GM12878 (cell line): ENCODE measurements around the gene SMAGP. TPM values are rescaled to one million over a fixed set of nuclear protein-coding genes. Genes with fewer than 3 reads are reported as not detected.

Experiments used
- ATAC-seq: fragments of 200-7000 bp; cut with Tn5 transposase; 3 replicates; pipeline ENCODE4 v1.9.1; 2020; ENCODE audit warnings: mild to moderate bottlenecking, moderate library complexity
- BruUV-seq: library from RNA; stranded (reverse); fragments of 400-500 nt; replicated peaks from 2 replicates; lab custom pipeline; 2021; lab: Mats Ljungman, UMichigan
- CTCF ChIA-PET: fragments of 300-600 bp; sonication (Branson Sonifier 250); formaldehyde crosslinking; extraction: SDS; loops from one replicate; lab custom pipeline; 2021; ENCODE audit warnings: inconsistent platforms; lab: Yijun Ruan, JAX
- POLR2A ChIA-PET: fragments of 350-600 bp; formaldehyde crosslinking; extraction: SDS; loops from one replicate; lab custom pipeline; 2021; ENCODE audit warnings: inconsistent platforms; lab: Charles Lee
- RAD21 ChIA-PET: fragments of 300-600 bp; sonication (Branson Sonifier 250); formaldehyde crosslinking; loops from one replicate; lab custom pipeline; 2023; ENCODE audit warnings: antibody characterized with exemption; ENCODE audit not compliant: unreplicated experiment; lab: Charles Lee
- SMC1A ChIA-PET: fragments of 300-600 bp; sonication (Branson Sonifier 250); formaldehyde crosslinking; loops from one replicate; lab custom pipeline; 2023; ENCODE audit not compliant: unreplicated experiment, uncharacterized antibody; lab: Charles Lee
- DNase-seq: peaks from one replicate; pipeline ENCODE4 v3.0.0-alpha.2; 2011; ENCODE audit warnings: low read depth, low spot score
- FAIRE-seq: peaks from 3 replicates; lab custom pipeline; 2011; peaks lifted over from hg19 to GRCh38; lab: Jason Lieb, UNC
- H2AFZ ChIP-seq: 2 replicates; pipeline ENCODE4 v1.6.0; 2011; ENCODE audit warnings: low read depth, low read length, control low read depth; ENCODE audit not compliant: control insufficient read depth
- H3K27ac ChIP-seq: 2 replicates; pipeline ENCODE4 v1.5.1; 2011; ENCODE audit warnings: control low read depth; ENCODE audit not compliant: control insufficient read depth, insufficient read depth
- H3K27me3 ChIP-seq, 2 experiments: replicated peaks in 1 of 2; 2 replicates each; pipeline versions ENCODE4 v1.6.0 to v1.6.1; 2011; ENCODE audit warnings: low read length in 1 of 2; ENCODE audit not compliant: control insufficient read depth in 2 of 2, insufficient read depth in 2 of 2
- H3K36me3 ChIP-seq, 2 experiments: 2 replicates each; pipeline ENCODE4 v1.5.1; 2011; ENCODE audit warnings: low read length in 1 of 2; ENCODE audit not compliant: control insufficient read depth in 2 of 2, insufficient read depth in 2 of 2
- H3K4me1 ChIP-seq: 2 replicates; pipeline ENCODE4 v1.6.1; 2011; ENCODE audit warnings: mild to moderate bottlenecking, low read length, moderate library complexity, mixed read lengths; ENCODE audit not compliant: control insufficient read depth, insufficient read depth
- H3K4me2 ChIP-seq: 2 replicates; pipeline ENCODE4 v1.6.0; 2011; ENCODE audit warnings: control low read depth; ENCODE audit not compliant: control insufficient read depth, insufficient read depth
- H3K4me3 ChIP-seq: fragments of 200-600 bp; sonication (generic); 2 replicates; pipeline ENCODE4 v1.5.1; 2016
- H3K79me2 ChIP-seq: 2 replicates; pipeline ENCODE4 v1.6.0; 2011; ENCODE audit warnings: low read length; ENCODE audit not compliant: control insufficient read depth, insufficient read depth
- H3K9ac ChIP-seq: 2 replicates; pipeline ENCODE4 v1.8.0; 2011; ENCODE audit warnings: low read length, control low read depth, mixed read lengths; ENCODE audit not compliant: control insufficient read depth, insufficient read depth
- H3K9me3 ChIP-seq: replicated peaks from 3 replicates; pipeline ENCODE4 v1.5.1; 2011; ENCODE audit warnings: mild to moderate bottlenecking, low read length; ENCODE audit not compliant: control insufficient read depth, insufficient read depth
- H4K20me1 ChIP-seq: 2 replicates; pipeline ENCODE4 v1.6.0; 2011; ENCODE audit not compliant: control insufficient read depth, insufficient read depth
- BCL3 ChIP-seq: IDR thresholded peaks from 2 replicates; pipeline ENCODE4 v1.6.1; 2011; ENCODE audit warnings: borderline replicate concordance, low read depth, mild to moderate bottlenecking, moderate library complexity, low read length; ENCODE audit not compliant: insufficient read depth, poor library complexity, severe bottlenecking
- CHD2 ChIP-seq: IDR thresholded peaks from 2 replicates; pipeline ENCODE4 v1.6.1; 2011; ENCODE audit warnings: low read depth, low read length, improper control_type of control experiment, borderline replicate concordance
- EP300 ChIP-seq, 2 experiments: fragments of 150-350 bp in 1 of 2; IDR thresholded peaks; 2 replicates each; pipeline ENCODE4 v1.6.1; 2011 to 2012; ENCODE audit warnings: low read depth in 2 of 2, low read length in 2 of 2, borderline replicate concordance in 1 of 2, improper control_type of control experiment in 1 of 2, inconsistent platforms in 1 of 2; ENCODE audit not compliant: control insufficient read depth in 1 of 2
- MAX ChIP-seq: IDR thresholded peaks from 2 replicates; pipeline ENCODE4 v1.6.1; 2012; ENCODE audit warnings: low read depth, low read length, improper control_type of control experiment
- NR2F1 ChIP-seq: fragments of 450-650 bp; conservative IDR thresholded peaks from 2 replicates; pipeline ENCODE4 v1.6.1; 2017; ENCODE audit warnings: mild to moderate bottlenecking
- RAD21 ChIP-seq: IDR thresholded peaks from 2 replicates; pipeline ENCODE4 v1.6.1; 2011; ENCODE audit warnings: mild to moderate bottlenecking, low read depth, low read length, moderate library complexity; ENCODE audit not compliant: insufficient read depth
- SREBF2 ChIP-seq: IDR thresholded peaks from 2 replicates; pipeline ENCODE4 v1.6.1; 2012; ENCODE audit warnings: mild to moderate bottlenecking, low read length
- SRF ChIP-seq, 2 experiments: IDR thresholded peaks; 2 replicates each; pipeline ENCODE4 v1.6.1; 2011; ENCODE audit warnings: low read depth in 2 of 2, low read length in 2 of 2, mild to moderate bottlenecking in 1 of 2, moderate library complexity in 1 of 2
- TBL1XR1 ChIP-seq: IDR thresholded peaks from 2 replicates; pipeline ENCODE4 v1.6.1; 2012; ENCODE audit warnings: low read depth, low read length, improper control_type of control experiment
- WRNIP1 ChIP-seq: IDR thresholded peaks from 2 replicates; pipeline ENCODE4 v1.6.1; 2011; ENCODE audit warnings: low read depth, low read length, improper control_type of control experiment, borderline replicate concordance
- ZBTB4 ChIP-seq: fragments of 450-650 bp; formaldehyde crosslinking; IDR thresholded peaks from 2 replicates; pipeline ENCODE4 v1.4.0; 2022; ENCODE audit warnings: mild to moderate bottlenecking, moderate library complexity
- ZNF274 ChIP-seq: IDR thresholded peaks from one replicate; pipeline ENCODE4 v1.8.0; 2011; ENCODE audit not compliant: insufficient read length, insufficient read depth
- WGBS: methylation state at CpG from one replicate; pipeline ENCODE4 v1.1.6; 2016; ENCODE audit warnings: low lambda C conversion rate; ENCODE audit not compliant: insufficient replicate concordance, insufficient coverage; ENCODE audit errors: missing lambda C conversion rate; 5-methylcytosine and 5-hydroxymethylcytosine counted together
- in situ Hi-C: fragments of 300-500 bp; cut with MboI; formaldehyde crosslinking; loops from 9 replicates; pipeline ENCODE4 v1.14.3; 2018; ENCODE audit warnings: mixed read lengths
- intact Hi-C: fragments of 100-400 bp; cut with micrococcal nuclease; formaldehyde crosslinking; loops from one replicate; pipeline ENCODE4 v1.14.2; 2022; ENCODE audit not compliant: unreplicated experiment
- polyA plus RNA-seq, 11 experiments: library from polyadenylated mRNA; depleted of rRNA in 4 of 11; unstranded in 6 of 11; stranded (reverse) in 5 of 11; fragments of >200 nt; fragmentation: Nextera tagmentation in 4 of 11; fragmentation: Illumina TruSeq in 1 of 11; extraction: Ambion mirVana in 4 of 11; extraction: Trizol in 1 of 11; gene quantifications; 1 replicate in 1 of 11; 2 replicates in 10 of 11; pipeline versions ENCODE4 v1.2.1 to v1.2.3, GENCODE V29; 2011 to 2016; ENCODE audit warnings: inconsistent platforms in 2 of 11, missing spikeins in 2 of 11, low read depth in 1 of 11
- total RNA-seq, 4 experiments: library from RNA; depleted of rRNA in 3 of 4; stranded (reverse); fragments of >200 nt in 3 of 4; fragmentation: Illumina TruSeq in 1 of 4; extraction: Trizol in 1 of 4; gene quantifications; 2 replicates each; pipeline versions ENCODE4 v1.2.1 to v1.2.3, GENCODE V29; 2013 to 2021
- TF ChIP-seq, protein P1 (sequence below): fragments of 450-650 bp; IDR thresholded peaks from 2 replicates; pipeline ENCODE4 v1.6.1; 2016; ENCODE audit warnings: mild to moderate bottlenecking, moderate library complexity, borderline replicate concordance

Gene SMAGP
- total and polyA plus RNA-seq, 10 of the 15 experiments (the other 5 are each of a cell fraction or from before 2014, with no cell fraction given): 0.42 to 7.1 (median 3.9) TPM

DNA sequence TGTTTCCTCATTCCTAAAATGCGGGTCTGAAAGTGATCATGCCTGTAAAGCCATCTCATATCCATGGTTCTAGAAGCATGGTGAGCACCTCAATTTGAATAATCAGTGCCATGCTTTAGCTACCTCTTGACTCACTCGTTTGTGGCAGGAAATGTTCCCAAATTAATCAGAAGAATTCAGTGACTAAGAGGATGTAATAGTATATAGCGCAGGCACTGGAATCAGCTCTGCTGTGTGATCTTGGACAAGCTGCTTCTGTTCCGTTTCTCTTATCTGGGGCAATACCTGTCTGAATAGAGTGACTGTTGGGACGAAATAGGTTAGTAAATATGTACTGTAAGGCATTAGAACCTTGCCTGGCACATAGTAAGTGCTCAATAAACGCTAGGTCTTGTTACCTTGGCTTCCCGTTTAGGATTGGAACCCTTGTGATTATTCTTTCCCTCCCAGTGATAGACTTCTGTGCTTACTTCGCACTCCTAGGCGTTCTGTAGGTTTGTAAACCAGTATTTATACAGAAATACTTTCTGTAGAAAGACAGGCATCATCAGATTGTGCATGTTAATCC is 820 bp upstream of the SMAGP start:
- in situ Hi-C loops: no loop called here
- peaks cover 6% of the 10 kb centered on the region for H3K4me1 ChIP-seq
- no peaks in the 10 kb centered on the region for H4K20me1 ChIP-seq
- peaks cover 1 to 6% of the 10 kb centered on the region in 2 experiments; a peak in 2 of 4 replicates for H3K27me3 ChIP-seq
- CTCF ChIA-PET: interaction anchor here (0.8 to 6.1 kb wide), 7 partner anchors 9 to 249 kb away, joined by 3 to 92 read pairs (median 4); partner anchors contain the start of gene DAZAP2
- H2AFZ ChIP-seq: no peak overlapping the region; the same call in 1 of the 2 replicates
- no peaks in the 10 kb centered on the region for H3K9me3 ChIP-seq
- H3K4me3 ChIP-seq: peak overlapping the region; percentile 65
- intact Hi-C loops: loop anchor here (10.0 kb wide), 1 partner anchor 254 kb away; no protein-coding TSS in a partner anchor
- no peaks in the 10 kb centered on the region for H3K79me2 ChIP-seq
- peak overlapping the region; percentile 100 for H3K4me2 ChIP-seq
- SMC1A ChIA-PET: interaction anchor here (0.6 to 6.9 kb wide), 8 partner anchors 19 to 763 kb away, joined by 3 to 67 read pairs (median 5); no protein-coding TSS in a partner anchor
- no peak overlapping the region for H3K9ac ChIP-seq
- no peak for FAIRE-seq
- H3K27ac ChIP-seq: no peak overlapping the region
- no peaks in the 10 kb centered on the region for H3K36me3 ChIP-seq
- BruUV-seq: no TSS peak
- 42% methylated on average over 9 of the region's 9 CpGs for WGBS
- no peak for DNase-seq
- RAD21 ChIA-PET: interaction anchor here (1.0 to 2.6 kb wide), 4 partner anchors 10 to 251 kb away, joined by 3 to 49 read pairs (median 3); no protein-coding TSS in a partner anchor
- POLR2A ChIA-PET: interaction anchor here (0.6 to 0.7 kb wide), 3 partner anchors 56 to 241 kb away, joined by 3 to 4 read pairs (median 3); no protein-coding TSS in a partner anchor
- no peak for ATAC-seq
- no peak for TF ChIP-seq SRF (IDR thresholded peaks at IDR 0.05; ENCODE audit: low read depth in 2 of 2, low read length in 2 of 2)
- no peak for TF ChIP-seq RAD21
- TF ChIP-seq WRNIP1: no peak
- no peak for TF ChIP-seq NR2F1
- no peak for TF ChIP-seq BCL3
- no peak for TF ChIP-seq ZBTB4 (CRISPR knock-in tag)
- no peak for TF ChIP-seq MAX
- TF ChIP-seq, protein P1, sequence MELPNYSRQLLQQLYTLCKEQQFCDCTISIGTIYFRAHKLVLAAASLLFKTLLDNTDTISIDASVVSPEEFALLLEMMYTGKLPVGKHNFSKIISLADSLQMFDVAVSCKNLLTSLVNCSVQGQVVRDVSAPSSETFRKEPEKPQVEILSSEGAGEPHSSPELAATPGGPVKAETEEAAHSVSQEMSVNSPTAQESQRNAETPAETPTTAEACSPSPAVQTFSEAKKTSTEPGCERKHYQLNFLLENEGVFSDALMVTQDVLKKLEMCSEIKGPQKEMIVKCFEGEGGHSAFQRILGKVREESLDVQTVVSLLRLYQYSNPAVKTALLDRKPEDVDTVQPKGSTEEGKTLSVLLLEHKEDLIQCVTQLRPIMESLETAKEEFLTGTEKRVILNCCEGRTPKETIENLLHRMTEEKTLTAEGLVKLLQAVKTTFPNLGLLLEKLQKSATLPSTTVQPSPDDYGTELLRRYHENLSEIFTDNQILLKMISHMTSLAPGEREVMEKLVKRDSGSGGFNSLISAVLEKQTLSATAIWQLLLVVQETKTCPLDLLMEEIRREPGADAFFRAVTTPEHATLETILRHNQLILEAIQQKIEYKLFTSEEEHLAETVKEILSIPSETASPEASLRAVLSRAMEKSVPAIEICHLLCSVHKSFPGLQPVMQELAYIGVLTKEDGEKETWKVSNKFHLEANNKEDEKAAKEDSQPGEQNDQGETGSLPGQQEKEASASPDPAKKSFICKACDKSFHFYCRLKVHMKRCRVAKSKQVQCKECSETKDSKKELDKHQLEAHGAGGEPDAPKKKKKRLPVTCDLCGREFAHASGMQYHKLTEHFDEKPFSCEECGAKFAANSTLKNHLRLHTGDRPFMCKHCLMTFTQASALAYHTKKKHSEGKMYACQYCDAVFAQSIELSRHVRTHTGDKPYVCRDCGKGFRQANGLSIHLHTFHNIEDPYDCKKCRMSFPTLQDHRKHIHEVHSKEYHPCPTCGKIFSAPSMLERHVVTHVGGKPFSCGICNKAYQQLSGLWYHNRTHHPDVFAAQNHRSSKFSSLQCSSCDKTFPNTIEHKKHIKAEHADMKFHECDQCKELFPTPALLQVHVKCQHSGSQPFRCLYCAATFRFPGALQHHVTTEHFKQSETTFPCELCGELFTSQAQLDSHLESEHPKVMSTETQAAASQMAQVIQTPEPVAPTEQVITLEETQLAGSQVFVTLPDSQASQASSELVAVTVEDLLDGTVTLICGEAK: no peak
- TF ChIP-seq CHD2: no peak
- TF ChIP-seq TBL1XR1: no peak
- TF ChIP-seq ZNF274: no peak
- no peak for TF ChIP-seq EP300 (IDR thresholded peaks at IDR 0.05; ENCODE audit: borderline replicate concordance in 1 of 2, control insufficient read depth in 1 of 2, low read depth in 2 of 2, low read length in 2 of 2)
- no peak for TF ChIP-seq SREBF2
